GM19467 (cell line): ENCODE results near the gene OXNAD1.
A peak's percentile ranks its signal among the peaks of the same experiment; 100 is the strongest.

Source experiments
- ATAC-seq: cut with Tn5 transposase; IDR thresholded peaks from one replicate; pipeline ENCODE4 v1.9.1; 2021; ENCODE audit warnings: mild to moderate bottlenecking, moderate library complexity; ENCODE audit not compliant: unreplicated experiment

OXNAD1 gene

DNA sequence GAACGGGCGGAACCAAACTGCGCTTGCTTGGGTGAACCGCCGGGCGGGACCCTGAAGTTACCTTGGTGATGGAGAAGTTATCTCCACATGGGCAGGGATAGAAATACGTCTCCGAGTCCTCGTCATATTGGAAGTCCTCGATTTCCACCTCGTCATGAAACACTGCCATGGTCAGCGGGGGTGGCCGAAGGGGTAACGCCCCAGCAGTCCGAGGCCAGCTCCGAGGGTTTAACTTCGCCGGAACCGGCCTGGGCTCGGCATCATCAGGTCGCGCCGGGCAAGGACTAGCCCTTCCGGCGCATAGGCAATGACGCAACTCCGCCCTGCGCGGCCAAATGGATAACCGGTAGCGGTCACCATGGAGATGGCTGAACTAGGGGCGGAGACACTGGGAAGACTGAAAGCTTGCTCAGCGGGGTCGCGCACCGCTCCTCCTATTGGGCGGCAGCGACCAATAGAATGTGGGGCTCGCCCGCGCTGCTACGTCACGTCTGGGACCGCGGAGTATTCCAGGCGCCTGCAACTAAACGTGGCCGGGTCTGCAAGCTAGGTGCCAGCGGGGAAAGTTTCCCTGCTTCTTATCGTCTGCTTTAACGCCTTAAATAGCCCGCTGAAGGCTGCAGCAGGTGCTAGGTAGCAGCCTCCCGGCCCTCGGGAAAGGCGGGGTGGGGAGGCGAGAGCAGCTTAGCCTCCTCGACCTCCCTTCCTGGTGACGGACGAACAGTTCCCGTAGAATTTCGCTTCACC, at the start of gene OXNAD1, which contains the start of gene DPH3:
Gene OXNAD1 (plus strand): TSS at position 505 of the 747 bp plus-strand sequence. CDS start 5,741 bp downstream, outside the sequence.
Gene DPH3 (minus strand): TSS at position 236 of the 747 bp plus-strand sequence. CDS start 67 bp downstream, at position 169.
- ATAC-seq: peak; percentile 98

GRCh38 chr3:16216373-16216935, 48.6 kb upstream of the OXNAD1 start:
- no peak for ATAC-seq

- no peak for ATAC-seq
These were observed 45.2 kb upstream of the OXNAD1 start for GRCh38 chr3:16219777-16220176.

- ATAC-seq: no peak
These were observed 43.0 kb upstream of the OXNAD1 start for GRCh38 chr3:16221990-16222389.

DNA sequence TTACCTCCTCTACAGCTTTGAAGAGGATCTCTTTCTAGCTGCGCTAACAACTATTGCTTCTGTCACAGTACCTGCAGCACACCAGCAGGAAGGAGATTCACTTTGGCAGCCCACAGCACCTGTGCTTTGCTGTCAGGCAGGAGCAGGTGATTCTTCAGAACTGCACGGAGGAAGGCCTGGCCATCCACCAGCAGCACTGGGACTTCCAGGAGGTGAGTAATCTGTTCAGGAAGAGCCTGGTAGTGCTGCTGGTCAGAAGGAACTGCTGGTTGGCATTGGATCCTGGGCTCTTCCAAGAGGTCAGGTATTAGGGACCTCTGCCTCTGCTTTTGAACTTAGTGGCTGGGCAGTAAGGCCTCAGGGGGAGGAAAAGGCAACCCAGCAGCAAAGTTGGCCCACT, 42.5 kb upstream of the OXNAD1 start:
- ATAC-seq: no peak

GRCh38 chr3:16224325-16224724, 40.7 kb upstream of the OXNAD1 start:
- ATAC-seq: no peak

- no peak for ATAC-seq
These were observed 37.4 kb upstream of the OXNAD1 start for GRCh38 chr3:16227566-16227965.

- ATAC-seq: no peak
These were observed 35.3 kb upstream of the OXNAD1 start for GRCh38 chr3:16229681-16230080.

- ATAC-seq: no peak
These were observed 33.0 kb upstream of the OXNAD1 start for GRCh38 chr3:16231983-16232382.

- ATAC-seq: no peak
These were observed 31.2 kb upstream of the OXNAD1 start for GRCh38 chr3:16233806-16234205.

GRCh38 chr3:16234281-16234680, 30.7 kb upstream of the OXNAD1 start:
- no peak for ATAC-seq

DNA sequence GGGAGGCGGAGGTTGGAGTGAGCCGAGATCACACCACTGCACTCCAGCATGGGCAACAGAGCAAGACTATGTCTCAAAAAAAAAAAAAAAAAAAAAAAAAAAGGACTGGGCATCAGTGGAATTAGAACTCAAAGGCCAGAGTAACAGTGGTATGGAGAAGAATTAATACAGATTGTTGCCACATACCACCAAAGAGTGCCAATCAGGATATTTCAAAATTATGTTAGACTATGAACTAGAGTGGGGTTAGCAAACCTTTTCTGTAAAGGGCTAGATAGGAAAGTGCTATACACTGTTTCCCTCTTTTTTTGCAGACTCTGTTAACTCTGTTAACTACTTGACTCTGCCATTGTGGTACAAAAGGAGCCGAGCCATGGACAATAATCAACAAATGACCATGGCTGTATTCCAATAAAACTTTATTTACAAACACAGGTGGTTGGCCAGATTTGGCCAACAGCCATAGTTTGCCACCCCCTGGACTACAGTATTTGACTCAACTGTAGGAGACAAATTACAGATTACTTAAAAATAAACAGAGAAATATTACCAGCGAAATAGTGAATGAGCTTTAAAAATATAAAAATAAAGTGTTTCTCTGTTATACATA, 28.9 kb upstream of the OXNAD1 start:
- no peak for ATAC-seq

DNA sequence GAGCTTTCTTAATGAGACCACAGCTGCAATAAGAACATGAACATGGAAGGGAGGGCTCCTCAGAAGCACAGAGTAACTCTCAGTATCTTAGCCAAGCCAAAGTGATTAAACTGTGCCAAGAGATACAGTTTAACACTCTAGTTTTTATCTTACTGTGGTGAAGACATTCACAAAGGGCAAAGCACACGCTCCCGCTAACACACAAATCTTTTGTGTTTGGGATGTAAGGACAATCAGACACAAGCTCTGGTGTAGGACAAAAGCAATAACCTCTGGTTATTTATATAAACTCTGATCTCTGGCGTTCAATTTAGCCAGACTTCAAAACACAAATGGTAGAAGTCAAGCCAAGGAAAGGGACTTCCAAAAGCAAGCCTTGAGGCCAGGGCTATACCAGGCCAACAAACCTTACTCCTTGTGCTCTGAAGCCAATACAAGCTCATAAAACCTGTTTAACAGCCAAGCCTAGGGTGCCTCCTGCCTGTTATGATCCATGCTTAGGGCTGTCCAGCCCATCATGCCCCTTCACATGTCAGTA, 28.1 kb upstream of the OXNAD1 start:
- no peak for ATAC-seq

DNA sequence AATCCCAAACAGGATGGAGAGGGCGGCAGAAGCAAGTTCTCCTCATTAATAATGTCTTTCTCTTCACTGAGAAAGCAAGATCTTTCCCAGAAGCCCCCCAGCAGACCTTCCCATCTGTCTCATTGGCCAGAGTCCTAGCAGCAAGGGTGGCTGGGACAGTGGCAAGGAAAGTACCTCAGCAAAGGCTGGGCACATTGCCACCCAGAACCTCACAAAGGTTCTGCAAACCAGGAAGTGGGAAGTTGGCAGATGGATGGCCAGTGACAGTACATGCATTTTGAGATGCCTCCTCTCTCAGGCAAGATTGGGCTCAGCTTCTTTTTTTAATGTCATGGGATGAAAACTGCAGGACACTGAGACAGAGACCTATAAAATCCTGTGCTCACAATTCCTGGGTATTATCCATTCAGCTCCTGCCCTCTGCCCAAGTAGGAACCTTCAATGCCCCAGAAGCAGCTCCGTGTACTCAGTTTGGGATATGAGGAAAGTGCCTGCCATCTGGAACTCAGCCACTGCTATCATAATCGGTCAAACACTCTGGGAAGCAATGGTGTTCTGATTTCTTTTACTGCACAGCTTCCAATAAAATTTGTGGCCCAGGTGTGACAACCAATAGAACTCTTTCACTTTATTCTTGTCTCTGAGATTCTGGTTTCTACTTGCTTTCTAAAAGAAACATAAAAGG, 25.8 kb upstream of the OXNAD1 start:
- ATAC-seq: no peak

DNA sequence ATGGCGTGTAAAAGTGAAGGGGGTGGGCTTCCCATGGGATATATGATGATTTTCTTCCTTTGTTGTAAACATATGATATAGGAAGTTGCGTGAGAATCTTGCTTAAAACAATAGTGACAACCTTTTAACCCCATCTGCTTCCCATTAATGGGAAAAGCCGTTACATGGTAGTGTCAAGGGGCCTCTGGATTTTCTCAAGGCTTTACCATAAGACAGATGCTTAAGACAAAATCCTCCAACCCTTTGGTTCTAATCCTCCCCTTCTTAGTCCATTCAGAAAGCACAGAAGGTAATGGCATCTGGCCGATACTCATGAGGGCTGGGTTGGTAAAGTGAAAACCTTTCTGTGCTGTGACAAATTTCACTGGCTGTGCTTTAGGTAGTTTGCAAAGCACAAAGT, 25.2 kb upstream of the OXNAD1 start:
- ATAC-seq: no peak

DNA sequence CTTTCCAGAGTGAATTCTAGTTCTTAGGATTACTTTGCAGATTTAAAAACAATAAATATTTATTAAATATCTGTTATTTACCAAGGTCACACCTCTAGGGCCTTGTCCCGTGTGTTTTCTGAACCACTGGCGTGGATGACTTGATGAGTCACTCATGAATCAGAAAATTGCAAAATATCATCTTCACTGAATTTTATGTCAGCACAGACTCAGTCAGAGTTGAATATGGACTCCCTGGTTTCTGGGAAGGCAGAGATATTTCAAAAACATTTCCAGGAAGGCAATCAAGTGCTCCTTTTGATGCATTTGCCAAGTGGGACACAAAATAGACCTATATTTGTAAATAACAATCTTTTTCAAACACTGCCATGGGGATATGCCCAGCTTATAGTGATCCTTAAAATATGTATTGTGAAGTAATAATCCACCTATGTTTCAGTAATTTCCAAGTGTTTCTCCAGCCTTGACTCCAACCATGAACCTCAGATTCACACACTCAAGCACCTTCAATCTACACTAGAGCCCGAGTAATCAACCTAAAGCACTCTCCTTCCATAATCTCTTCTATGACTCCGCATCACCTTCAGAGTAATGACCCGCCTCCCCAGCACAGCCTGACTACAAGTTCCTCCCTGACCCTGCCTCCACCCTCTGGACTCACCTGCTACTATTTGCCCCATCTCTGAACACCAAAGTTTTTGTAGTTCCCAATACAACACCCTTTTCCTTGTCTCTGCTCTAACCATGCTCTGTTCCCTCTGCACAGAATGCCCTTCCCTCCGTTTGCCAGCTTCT, 24.6 kb upstream of the OXNAD1 start:
- ATAC-seq: no peak

DNA sequence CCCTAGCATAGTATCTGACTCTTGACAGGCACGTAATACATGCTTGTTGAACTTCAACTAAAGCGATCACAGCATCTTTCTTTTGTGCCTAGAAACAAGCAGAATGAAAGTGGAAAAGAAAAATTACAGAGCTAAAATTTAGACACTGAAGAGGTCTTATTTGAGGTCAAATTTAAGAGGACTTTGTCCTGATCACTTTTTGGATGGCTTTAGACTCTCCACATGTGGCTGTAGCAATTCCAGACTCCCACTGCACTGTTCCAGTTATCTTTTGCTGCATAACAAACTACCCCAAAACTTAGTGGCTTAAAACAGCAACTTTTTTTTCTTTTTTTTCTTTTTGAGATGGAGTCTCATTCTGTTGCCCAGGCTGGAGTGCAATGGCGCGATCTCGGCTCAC, 23.8 kb upstream of the OXNAD1 start:
- ATAC-seq: no peak

DNA sequence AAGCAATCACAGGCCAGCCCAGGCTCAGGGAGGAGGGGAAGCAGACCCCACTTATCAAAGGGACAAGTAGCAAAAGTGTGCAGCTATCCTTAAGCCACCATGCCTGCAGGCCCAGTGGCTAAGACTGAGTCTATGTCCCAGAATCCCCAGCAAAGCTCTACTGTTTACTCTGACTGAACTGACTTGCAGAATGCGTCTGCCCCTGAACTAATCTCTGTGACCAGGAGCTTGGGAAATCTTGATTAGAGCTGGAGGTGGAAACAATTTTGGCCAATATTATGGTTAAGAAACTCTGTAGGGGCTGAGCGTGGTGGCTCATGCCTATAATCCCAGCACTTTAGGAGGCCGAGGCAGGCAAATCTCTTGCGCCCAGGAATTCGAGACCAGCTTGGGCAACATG, 22.8 kb upstream of the OXNAD1 start:
- no peak for ATAC-seq

DNA sequence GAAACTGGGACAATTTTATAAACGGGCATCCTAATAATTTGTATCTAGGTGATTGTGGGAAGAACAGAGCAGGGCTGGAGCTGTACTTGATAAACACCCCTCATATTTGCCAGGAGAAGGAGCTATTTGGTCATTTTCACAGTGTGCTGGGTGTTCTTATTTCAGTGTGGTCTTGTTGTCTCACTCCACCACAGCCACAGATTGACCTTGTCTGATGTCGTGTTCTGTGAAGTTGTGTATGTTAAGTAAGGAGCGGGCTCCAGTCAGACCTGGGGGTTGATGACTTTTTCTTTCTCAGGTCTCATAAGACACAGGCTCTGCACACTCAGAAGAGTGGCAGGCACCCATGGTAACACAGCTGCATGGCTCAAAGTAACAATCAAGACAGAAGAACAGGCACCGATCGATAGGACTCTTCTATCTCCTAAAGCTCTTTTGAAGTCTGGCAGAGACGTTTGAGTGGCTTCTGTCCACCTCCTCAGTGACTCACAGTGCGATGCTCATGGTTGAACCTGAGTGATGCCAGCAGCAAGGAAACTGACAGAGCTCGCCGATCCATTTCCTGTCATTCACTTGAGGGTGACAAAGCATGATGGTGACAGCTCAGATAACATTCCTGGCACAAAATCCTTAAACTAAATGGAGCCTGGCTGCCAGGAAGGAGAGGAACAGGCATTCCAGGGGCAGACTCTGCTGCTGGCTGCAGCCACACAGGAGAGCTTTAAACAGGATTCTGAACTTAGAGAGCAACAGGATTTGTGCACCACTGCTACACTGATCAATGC, 21.1 kb upstream of the OXNAD1 start:
- ATAC-seq: no peak

DNA sequence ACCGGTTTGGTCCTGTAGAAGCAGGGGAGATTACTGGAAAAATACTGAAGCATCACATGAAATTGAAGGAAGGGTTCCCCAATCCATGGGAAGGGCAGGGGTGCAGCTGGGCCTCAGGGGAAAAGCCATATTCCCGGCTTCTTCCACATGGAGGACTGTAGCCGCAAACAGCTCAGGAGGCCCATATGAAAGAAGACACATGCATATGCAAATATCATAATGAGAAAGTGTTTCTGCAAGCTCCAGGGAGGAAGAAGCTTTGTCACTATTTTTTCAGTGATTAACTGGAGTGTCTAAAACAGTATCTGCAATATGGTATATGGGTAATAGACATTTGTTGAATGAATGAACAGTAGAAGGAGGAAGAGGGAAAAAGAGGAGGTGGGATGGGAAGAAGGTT, 19.4 kb upstream of the OXNAD1 start:
- no peak for ATAC-seq
